G401 (cell line): ENCODE results near the gene LRBA. TPM values are rescaled to one million over a fixed set of nuclear protein-coding genes. Genes with fewer than 3 reads are reported as not detected.

Experiments
- DNase-seq: peaks from one replicate; pipeline ENCODE4 v3.0.0-alpha.2; 2015; ENCODE audit warnings: low spot score
- in situ Hi-C: cut with HindIII; loops from 2 replicates; pipeline ENCODE4 v1.10.0; 2016; ENCODE audit warnings: low sequenced_read_pairs, mixed read lengths
- total RNA-seq: library from RNA; depleted of rRNA; stranded (reverse); fragments of >200 nt; shearing (Covaris generic); gene quantifications from 2 replicates; pipeline ENCODE4 v1.2.3, GENCODE V29; 2014

LRBA gene
- total RNA-seq, 1 experiment from 2014 or later: 71.7 TPM

DNA sequence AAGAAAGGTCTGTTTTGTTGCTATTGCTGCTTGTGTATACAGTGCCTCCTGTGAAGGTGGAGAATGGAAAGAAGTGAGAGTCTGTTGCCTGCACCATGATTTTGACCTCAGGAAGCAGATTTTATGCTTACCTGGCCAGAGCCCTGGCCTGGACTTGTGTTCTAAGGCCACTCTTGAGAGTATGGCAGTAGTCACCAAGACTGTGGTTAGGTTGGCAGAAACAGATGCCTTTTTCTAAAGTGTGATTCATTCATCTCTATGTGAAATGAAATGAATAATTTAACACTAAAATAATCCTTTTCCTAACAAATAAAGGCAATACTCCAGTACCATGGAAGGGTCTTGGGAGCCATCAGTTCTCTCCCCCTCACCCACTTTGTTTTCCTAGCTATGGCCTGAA is 775.1 kb downstream of the LRBA start:
- DNase-seq: no peak
- in situ Hi-C loops: no loop called here

DNA sequence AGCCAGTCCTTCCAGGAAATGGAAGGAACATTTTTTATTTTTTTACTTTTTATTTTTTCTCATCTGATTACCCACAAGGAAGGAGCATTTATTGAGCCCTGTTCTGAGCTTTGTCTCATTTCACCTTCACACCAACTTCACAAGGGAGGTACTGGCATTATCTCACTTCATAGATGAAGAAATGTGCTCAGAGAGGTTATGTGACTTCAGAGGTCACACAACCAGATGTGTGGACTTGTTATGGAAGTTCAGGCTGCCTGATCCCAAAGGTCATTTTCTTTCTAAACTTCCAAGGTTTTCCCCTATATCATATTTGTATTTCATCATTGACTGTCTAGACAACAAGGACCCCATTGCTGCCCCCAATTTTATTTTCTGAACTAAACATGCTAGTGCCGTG is 776.5 kb downstream of the LRBA start:
- in situ Hi-C loops: no loop called here
- no peak for DNase-seq

DNA sequence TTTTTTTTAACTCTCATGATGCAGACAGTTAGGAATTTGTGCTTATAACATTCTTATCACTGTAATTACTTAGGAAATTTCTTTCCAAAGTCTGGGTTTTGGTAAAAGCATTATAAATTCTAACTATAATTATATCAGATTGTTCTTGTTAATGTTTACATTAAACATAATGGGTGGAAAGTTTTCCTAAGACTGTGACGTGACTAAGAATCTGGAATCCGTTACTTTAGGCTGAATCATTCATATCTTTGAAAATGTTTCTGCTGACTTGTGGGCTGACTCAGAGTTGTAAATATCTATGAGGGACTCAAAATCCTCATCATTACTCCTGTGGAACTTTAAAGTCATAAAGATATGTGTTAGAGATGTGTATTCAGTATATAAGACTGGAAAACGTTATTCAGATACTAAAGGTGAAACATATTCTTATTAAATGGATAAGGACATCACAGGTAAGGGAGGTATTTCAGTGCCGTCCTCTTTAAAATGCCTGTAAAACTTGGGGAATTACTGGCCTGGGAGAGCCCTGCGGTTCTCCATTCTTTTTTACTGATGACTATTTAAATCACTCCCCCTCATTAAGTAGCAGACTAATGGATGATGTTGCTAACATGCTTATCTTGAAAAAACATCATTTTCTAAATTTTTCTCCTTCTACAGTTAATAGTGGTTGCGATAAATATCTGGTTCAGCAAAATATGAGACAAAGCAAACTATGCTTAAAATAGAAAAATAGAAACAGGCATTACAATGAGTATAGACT is 777.8 kb downstream of the LRBA start:
- in situ Hi-C loops: no loop called here
- no peak for DNase-seq

DNA sequence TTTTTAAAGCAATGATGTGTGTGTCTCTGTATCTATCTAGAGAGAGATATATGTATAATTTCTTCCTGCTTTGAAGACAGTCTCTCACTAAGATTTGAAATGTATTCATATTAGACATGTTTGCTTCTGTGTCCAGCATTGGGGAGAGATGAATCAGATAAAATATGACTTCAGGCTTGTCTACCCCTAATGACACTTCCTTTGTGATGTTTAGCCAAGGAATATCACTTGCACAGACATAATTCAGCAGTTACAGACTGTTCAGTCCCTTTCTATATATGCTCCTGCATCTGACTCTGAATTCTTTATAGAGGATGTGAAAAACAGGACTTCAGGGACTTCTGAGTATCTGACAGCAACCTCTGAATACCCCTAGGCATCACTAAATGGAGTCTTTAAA is 778.5 kb downstream of the LRBA start:
- DNase-seq: no peak
- in situ Hi-C loops: no loop called here

DNA sequence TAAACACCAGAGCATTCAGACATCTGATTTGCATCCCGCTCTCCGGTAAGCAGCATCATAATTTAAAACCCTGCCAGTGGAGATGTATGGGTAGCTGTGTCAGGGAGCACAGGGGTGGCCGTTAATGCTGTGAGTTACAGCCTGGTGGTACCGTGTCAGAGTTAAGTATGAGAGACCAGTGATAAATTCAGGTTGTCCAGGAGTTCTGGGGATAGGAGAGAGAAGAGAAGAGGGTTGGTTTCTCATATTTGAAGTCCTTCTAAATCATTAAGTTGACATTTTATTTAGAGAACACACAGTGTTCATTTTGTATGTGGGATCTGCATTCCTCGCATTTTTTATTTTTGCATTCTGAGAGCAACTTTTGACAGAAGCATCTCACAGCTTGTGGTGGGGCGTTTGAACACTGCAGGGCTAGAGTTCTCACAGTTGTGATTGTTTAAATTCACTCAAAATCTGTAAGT is 779.2 kb downstream of the LRBA start:
- no peak for DNase-seq
- in situ Hi-C loops: no loop called here

DNA sequence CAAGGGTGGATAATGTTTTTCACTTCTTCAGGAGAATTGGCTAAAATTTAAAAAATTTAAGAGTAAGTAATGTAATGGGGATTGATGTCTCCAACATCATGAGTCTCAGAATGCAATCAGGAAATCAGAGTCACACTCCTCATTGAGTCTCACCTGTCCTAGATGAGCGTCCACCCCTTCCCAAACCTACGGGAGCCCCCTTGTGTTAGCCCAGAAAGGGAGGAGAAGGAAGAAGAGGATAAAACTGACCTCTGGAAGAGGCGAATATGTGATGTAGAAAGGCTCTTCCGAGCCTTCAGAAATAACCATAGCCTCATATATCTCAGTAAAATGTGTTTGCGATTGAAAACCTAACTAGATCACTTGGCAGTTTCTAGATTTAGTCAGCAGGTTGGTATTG is 779.8 kb downstream of the LRBA start:
- in situ Hi-C loops: no loop called here
- DNase-seq: no peak

DNA sequence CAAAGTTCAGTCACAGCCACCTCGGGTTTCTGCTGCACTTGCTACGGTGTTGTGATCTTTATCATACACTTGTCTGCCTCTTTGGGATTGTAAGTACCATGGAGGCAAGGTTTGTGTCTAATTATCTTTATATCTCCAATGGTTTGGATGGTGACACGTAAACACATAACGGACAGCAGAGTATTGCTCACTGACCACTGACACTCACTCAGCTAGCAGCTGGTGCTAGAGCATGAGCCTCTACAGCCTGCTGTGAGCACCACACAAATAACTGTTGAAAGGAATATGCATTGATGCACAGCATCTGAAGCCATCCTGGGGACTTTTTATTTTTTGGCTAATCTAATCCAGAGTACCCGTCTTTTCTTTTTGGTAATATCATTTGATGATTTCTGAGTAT is 780.8 kb downstream of the LRBA start:
- no peak for DNase-seq
- in situ Hi-C loops: no loop called here

DNA sequence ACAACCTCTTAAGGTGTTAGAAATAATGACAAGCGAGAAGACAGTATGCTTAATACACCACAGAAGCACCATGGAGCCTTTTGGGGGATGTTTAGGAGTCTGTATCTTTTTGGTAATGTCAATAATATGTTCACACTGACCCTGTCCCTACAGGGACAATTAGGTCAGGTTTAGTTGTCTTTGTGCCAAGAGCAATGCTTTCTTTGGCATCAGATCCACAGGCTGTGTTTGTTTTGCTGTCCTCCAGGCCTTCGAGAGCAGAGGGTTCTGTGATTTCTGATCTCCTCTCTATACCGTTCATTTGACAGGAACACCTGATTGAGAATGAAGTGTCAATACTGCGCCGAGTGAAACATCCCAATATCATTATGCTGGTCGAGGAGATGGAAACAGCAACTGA is 783.1 kb downstream of the LRBA start:
- peak; percentile 20 for DNase-seq
- in situ Hi-C loops: no loop called here

DNA sequence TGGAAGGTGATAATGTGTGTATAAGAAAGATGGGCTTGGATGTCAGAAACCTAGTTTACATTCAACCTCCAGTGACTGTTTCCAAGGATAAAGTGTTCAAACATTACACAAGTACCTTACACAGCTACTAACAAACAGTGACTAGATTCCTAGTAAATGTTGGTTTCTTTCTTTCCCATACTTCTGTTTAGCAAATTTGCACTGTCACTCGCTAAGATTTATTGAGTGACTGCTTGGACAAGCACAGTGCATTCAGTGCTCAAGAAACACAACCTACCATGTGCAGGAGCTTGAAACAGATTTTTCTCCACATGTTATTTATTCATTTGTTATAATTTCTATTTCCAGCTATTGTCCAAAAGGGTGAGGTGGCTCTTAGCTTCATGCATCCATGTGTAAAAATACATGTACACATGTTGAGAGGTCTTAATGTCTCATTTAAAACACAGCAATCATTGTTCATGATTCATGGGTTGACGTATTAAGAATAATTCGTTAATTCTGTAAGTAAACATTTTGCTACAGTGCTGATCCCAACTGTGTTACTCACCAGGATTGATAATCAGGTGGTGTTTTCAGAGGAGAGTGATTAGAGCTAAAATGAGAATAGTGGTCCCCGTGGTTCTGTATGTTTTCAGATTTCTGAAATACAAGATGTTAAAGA is 783.8 kb downstream of the LRBA start:
- in situ Hi-C loops: no loop called here
- DNase-seq: no peak

DNA sequence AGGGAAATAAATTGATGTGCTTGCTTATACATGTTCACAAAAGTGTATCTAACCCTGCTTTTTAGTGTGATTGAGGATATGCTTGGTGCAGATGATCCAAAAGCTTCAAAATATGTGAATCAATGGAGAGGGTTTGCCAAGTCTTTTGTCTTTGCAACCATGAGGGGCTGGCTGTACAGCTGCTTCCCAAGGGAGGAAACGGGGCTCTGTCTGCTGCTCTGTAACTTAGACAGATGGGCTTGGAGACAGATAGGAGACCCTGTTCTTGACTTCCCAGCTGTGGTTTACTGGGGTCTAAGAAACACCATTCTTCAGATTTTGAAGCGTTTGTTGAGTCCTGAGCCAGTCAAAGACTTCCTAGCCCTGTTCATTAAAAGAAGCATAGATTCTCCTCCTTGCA is 784.5 kb downstream of the LRBA start:
- in situ Hi-C loops: no loop called here
- no peak for DNase-seq

DNA sequence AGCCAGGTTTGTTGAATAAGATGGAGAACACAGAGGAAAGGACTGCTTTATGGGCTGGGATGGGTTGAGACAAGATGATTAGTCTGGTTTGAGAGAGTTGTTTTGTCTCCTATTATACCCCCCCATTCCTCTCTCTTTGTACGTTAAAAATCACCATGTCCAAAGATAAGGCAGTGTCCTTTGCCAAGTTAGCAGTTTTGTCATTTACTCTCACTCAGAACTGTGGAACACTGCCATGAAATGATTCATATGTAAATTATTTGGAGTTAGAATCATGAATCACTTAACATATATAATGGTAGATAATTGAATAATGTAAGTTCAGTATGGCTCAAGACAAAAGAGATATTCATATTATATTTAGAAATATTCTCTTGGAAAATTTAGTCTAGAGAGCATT is 785.6 kb downstream of the LRBA start:
- DNase-seq: no peak
- in situ Hi-C loops: no loop called here

DNA sequence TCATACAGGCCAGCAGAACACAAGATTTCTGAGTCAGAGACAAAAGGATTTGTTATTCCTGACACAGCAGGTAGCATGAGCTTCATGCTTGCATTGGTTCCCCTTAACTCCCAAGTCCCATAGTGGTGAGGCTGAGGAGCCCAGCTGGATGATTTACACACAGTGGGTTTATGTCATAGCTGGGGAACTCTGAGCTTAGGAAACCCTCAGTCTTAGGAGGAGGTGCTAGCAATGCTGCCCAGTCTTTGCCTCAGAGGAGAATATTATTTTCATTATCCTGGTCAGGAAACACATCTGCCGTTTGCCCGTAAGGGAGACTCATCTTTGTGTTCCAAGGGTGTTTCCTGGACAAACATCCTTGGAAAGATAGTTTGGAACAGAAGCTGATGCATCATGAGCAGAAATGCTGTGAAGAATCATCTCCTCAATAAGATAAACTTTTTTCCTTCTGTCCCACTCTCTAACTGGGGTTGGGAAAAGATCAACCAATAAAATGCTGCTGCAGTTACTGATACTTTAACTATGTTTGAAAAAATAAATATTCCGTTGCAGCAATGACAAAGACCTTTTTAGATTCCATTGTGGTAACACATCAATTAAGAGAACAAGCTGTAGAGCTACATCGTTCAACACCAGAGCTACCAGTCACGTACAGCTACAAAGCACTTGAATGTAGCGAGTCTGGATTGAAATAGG is 790.0 kb downstream of the LRBA start:
- no peak for DNase-seq
- in situ Hi-C loops: no loop called here

DNA sequence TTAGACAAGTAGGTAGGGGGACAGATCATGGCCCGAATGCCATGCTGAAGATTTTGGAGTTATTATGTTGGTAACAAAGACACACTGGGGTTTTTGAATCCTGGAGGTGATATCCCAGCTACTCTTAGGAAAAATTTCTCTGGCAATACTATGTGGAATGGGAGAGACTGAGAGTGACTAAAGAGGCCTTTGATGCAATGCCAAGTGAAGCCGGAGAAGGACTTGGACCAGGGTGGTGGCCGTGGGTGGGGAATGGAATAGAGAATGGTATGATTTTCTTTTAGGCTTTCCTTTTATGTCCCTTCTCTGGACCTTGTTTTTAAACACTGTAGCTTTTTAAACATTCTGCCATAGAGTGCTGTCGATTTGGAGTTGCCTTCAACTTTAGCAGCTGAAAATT is 795.2 kb downstream of the LRBA start:
- in situ Hi-C loops: no loop called here
- no peak for DNase-seq

DNA sequence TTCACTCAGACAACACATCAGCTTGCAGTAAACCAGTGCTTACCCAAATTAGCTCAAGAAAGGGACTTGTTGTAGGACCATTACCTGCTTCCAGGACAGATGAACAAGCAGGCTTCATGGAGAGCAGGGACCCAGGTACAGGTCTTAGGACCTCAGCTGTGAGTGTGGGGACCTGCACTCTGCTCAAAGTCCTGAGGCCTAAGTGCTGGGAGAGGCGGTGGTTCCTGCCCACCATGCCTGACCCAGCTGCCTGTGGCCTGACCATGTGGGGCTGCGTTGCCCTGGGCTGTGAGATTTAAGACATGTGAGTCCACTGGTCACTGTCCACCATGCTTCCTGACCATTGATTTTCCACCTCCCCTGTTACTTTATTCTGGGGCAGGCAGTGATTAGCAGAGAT is 796.6 kb downstream of the LRBA start:
- in situ Hi-C loops: no loop called here
- no peak for DNase-seq

DNA sequence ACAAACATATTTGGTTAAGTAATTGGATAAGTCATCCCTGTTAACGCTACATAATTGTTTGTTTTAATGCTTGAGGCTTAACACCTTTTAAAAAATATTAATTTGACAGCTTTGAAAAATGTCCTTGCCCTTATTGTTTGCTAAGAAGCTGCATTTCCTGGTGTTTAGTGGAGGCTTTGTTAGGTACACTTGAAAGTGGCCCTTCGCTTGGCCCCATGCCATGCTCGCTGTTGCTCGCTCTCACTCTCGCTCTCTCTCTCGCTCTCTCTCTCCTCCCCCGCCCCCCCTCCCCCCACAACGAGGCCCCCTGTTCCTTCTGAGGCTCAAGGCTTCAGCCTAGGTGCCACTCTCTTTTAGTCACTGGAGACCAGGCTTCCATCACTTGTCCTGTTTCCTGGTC is 797.3 kb downstream of the LRBA start:
- DNase-seq: no peak
- in situ Hi-C loops: no loop called here

DNA sequence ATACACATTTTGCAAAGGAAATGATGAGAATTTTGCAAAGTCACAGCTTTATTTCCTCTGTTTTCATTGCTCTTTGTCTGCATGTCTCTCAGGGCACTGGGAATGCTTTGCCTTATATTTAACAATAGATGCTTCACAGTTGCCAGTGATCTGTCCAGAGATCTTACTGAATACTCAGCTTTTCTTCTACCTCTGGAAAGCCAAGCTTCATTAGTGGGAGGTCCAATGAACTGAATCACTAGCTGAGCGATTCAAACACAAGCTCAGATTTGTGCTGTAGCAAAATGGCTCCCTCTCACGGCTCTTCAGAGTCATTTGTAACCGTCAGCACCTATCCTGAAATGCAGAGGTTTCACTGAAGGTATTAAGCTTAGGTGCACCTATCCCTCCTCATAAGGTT is 797.9 kb downstream of the LRBA start:
- in situ Hi-C loops: no loop called here
- peak; percentile 41 for DNase-seq

DNA sequence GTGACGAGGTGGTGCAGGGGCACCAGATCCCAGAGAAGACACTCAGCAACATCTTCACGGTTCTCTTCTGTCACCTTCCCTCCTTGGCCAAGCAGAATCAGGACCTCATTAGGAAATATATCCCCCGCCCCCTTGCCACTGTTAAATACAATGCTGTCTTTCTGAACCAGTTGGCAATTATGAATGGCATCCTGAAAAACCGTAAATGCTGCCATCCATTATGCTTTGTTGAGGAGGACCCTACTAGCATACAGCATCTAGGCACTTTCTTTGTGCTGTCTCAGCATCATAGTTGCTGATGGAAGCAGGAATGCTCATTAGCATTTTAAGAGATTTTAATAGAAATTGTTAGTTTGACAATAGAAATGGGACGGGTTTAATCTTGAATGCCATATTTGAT is 798.4 kb downstream of the LRBA start:
- in situ Hi-C loops: no loop called here
- DNase-seq: no peak

DNA sequence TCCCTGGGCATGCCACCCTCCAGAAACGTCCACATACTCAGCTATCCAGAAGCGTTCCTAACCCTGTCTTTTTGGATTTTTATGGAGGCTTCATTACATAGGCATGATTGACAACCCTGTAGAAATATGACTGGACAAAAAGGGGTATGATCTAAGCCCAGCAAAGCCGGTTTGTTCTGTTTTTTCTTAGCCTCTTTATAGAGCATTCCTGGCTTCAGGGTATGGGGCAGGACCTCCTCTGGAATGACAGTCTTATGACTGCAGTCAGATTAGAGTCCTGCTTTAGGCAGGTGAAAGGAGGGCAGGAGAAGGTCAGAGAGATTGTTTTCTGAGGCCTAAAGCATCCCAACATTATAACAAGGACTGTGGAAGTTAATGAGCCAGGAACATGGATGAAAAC is 799.5 kb downstream of the LRBA start:
- DNase-seq: no peak
- in situ Hi-C loops: no loop called here
